GM12878 (cell line): ENCODE results near the gene DCP1A.

Experiments
- TF ChIP-seq, protein P1 (sequence below), 3 experiments: IDR thresholded peaks in 2 of 3; conservative IDR thresholded peaks in 1 of 3; 2 replicates each; pipeline ENCODE4 v1.5.1; 2011; ENCODE audit warnings: low read depth in 3 of 3, low read length in 3 of 3, mild to moderate bottlenecking in 3 of 3, control low read depth in 2 of 3, moderate library complexity in 2 of 3, inconsistent platforms in 1 of 3, mixed read lengths in 1 of 3; ENCODE audit not compliant: control insufficient read depth in 2 of 3, insufficient read depth in 1 of 3; ENCODE audit errors: extremely low read depth in 1 of 3
- TF ChIP-seq, protein P2 (sequence below): fragments of 450-650 bp; formaldehyde crosslinking; IDR thresholded peaks from 2 replicates; pipeline ENCODE4 v1.4.0; 2022; ENCODE audit warnings: mild to moderate bottlenecking, moderate library complexity

DNA sequence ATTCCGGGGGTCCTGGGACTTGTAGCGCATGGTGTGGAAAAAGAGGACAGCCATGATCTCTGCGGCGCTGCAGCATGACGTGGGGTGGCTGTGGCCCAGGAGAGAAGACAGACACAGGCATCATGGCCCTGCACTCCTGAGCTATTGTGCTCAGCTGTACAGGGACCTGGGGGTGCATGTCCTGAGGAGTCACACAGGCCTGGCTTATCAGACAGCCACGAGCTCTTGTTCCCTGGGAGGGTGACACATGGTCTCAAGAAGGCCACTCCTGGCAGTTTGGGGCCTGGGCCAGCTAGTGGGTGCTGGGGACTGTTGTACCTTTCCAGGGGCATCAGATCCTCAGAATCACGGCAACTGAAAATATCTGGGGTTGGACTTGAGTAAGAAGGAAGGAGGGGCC lies 105.2 kb downstream of the DCP1A start:
- TF ChIP-seq, protein P1, sequence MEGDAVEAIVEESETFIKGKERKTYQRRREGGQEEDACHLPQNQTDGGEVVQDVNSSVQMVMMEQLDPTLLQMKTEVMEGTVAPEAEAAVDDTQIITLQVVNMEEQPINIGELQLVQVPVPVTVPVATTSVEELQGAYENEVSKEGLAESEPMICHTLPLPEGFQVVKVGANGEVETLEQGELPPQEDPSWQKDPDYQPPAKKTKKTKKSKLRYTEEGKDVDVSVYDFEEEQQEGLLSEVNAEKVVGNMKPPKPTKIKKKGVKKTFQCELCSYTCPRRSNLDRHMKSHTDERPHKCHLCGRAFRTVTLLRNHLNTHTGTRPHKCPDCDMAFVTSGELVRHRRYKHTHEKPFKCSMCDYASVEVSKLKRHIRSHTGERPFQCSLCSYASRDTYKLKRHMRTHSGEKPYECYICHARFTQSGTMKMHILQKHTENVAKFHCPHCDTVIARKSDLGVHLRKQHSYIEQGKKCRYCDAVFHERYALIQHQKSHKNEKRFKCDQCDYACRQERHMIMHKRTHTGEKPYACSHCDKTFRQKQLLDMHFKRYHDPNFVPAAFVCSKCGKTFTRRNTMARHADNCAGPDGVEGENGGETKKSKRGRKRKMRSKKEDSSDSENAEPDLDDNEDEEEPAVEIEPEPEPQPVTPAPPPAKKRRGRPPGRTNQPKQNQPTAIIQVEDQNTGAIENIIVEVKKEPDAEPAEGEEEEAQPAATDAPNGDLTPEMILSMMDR (IDR thresholded peaks at IDR 0.05 in 2 of 3, conservative IDR thresholded peaks at IDR 0.05 in 1 of 3; ENCODE audit: control insufficient read depth in 2 of 3, extremely low read depth in 1 of 3, insufficient read depth in 1 of 3, low read depth in 3 of 3, low read length in 3 of 3) = no peak
- TF ChIP-seq, protein P2, sequence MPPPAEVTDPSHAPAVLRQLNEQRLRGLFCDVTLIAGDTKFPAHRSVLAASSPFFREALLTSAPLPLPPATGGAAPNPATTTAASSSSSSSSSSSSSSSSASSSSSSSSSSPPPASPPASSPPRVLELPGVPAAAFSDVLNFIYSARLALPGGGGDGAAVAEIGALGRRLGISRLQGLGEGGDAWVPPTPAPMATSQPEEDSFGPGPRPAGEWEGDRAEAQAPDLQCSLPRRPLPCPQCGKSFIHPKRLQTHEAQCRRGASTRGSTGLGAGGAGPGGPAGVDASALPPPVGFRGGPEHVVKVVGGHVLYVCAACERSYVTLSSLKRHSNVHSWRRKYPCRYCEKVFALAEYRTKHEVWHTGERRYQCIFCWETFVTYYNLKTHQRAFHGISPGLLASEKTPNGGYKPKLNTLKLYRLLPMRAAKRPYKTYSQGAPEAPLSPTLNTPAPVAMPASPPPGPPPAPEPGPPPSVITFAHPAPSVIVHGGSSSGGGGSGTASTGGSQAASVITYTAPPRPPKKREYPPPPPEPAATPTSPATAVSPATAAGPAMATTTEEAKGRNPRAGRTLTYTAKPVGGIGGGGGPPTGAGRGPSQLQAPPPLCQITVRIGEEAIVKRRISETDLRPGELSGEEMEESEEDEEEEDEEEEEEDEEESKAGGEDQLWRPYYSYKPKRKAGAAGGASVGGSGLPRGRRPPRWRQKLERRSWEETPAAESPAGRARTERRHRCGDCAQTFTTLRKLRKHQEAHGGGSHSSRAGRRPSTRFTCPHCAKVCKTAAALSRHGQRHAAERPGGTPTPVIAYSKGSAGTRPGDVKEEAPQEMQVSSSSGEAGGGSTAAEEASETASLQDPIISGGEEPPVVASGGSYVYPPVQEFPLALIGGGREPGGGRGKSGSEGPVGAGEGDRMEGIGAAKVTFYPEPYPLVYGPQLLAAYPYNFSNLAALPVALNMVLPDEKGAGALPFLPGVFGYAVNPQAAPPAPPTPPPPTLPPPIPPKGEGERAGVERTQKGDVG (CRISPR knock-in tag) = no peak
